IPS DF 4.7 (cell line): ENCODE results near the gene NARS2.
"Not testable (repeated sequence)": the region's sequence is repeated elsewhere in the genome, so short reads cannot be mapped to it uniquely, and the experiment has no call there.

Experiments
- DNase-seq: peaks from one replicate; pipeline ENCODE4 v3.0.0-alpha.2; 2013; ENCODE audit warnings: low spot score; ENCODE audit errors: extremely low read depth

The NARS2 gene

GRCh38 chr11:78547931-78548705 lies 26.5 kb downstream of the NARS2 start:
- DNase-seq: no peak

- no peak for DNase-seq
Observed at GRCh38 chr11:78542007-78542406, 32.7 kb downstream of the NARS2 start.

DNA sequence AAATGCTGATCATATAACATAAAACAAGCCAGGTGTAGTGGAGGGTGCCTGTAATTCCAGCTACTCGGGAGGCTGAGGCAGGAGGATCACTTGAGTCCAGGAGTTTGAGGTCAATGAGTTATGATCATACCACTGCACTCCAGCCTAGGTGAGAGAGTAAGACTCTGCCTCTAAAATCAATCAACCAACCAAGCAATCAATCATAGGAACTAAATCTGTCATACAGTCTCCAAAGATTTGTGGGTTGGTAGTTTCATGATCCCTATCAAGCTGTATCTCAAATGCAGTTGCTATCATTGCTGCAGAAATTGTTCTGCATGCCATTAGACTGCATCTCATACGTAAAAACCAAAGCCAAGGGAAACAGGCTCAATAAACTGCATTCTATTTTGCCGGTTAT lies 33.1 kb downstream of the NARS2 start:
- DNase-seq: no peak

DNA sequence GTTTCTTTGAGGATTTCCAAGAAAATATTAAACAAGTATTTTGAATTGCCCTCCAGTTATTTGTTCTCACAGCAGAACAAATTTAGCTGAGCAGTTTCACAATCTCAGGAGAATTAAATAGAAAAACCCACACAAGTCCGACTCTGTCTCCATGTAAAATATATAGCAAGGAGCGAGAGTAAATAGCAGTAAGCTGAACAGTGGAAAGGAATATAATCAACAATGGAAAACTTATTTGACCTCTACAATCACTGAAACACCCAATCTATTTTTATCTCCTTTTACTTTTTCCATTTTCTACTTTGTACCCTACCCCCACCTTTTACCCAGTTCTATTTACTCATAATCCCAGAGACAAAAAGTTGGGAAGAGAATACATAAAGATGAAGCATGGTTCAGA lies 34.4 kb downstream of the NARS2 start:
- DNase-seq: no peak

GRCh38 chr11:78539506-78539905 lies 35.2 kb downstream of the NARS2 start:
- DNase-seq: no peak

DNA sequence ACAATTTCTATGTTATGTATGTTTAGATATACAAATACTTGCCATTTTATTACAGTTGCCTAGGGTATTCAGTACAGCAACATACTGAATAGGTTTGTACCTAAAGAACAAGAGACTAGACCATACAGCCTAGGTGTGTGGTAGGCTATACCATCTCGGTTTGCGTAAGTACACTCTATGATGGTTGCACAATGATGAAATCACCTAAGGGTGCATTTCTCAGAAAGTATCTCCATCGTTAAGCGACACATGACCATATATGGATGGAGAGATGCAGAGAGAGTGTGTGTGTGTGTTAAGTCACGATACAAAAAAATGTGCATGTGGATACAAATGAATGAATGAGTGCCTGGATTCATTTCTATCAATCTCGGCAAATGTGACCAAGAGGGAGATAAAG lies 37.7 kb downstream of the NARS2 start:
- no peak for DNase-seq

DNA sequence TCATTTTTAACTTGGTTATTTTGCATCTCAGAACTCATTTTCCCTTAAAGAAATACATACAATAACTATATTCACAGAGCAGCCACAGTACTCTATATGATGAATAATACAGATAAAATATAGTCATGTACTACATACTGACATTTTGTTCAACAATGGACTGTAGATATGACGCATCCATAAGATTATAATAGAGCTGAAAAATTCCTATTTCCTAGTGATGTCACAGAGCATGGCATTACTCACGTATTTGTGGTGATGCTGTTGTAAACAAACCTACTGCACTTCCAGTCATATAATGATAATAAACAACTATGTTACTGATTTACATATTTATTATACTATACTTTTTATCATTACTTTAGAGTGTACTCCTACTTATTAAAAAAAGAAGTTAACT lies 38.7 kb downstream of the NARS2 start:
- no peak for DNase-seq

DNA sequence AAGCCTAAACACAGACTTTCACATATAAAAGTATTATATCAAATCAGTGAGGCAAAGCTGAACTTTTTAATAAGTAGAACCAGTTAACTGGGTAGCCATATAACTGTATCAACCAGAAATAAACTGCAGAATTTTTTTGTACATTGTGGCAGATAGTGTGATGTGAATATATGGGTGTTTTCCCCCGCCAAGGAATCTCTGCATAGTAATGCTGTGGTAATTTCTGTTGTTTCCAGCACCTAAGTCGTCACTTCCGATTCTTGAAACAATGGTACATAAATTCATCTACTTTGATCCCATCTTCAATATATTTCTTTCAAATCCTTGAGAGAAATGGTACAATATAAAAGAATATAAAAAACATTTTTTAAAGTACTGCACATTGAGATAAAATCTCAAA lies 39.6 kb downstream of the NARS2 start:
- DNase-seq: no peak

GRCh38 chr11:78533399-78533798 lies 41.3 kb downstream of the NARS2 start:
- no peak for DNase-seq

DNA sequence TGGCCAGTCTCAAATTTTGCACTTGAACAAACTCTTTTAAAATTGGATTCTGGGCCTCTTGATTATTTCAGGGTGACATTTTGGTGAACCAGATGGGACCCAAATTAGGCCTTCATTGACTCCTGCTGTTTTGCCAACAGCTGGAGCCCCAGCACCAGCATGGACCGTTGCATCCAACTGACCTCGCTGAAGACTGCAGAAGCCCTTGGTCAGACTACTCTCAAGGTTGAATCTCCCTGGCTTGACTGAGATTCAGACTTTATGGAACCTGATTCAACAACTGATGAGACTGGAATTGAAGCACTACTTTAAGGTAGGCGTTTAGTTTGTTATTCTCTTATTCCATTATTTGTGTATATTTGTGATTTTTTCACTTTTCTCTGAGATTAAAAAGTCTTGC lies 41.7 kb downstream of the NARS2 start:
- DNase-seq: no peak

- no peak for DNase-seq
Observed at GRCh38 chr11:78526497-78527146, 48.0 kb downstream of the NARS2 start.

DNA sequence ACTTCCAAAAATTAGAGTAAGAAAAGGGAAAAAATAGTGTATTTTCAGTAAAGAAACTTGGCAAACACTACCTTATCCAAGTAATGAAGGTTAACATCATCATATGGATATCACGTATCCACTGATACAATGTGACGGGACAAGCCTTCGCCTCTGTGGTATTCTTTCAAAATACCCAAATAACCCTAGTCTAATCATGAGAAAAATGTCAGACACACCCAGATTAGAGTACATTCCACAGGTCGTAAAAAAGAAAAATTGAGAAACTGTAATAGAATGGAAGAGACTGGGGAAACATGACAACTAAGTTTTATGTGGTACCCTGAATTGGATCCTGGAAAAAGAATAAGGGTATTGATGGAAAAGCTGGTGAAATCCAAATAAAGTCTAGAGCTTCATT lies 48.9 kb downstream of the NARS2 start:
- no peak for DNase-seq

DNA sequence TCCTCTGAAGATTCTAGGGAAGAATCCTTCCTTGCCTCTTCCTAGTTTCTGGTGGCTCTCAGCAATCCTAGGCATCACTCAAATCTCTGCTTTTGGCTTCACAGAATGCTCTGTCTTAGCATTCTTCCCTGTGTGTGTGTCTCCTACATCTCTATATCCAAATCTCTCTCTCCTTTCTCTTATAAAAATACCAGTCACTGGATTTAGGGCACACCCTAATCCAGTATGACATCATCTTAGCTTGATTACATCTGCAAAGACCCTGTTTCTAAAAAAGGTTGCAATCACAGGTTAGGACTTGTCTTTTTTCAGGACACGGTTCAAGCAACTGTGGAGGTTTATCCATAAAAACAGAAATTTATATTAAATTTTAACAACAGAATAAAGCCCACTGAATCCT lies 54.4 kb downstream of the NARS2 start:
- no peak for DNase-seq

DNA sequence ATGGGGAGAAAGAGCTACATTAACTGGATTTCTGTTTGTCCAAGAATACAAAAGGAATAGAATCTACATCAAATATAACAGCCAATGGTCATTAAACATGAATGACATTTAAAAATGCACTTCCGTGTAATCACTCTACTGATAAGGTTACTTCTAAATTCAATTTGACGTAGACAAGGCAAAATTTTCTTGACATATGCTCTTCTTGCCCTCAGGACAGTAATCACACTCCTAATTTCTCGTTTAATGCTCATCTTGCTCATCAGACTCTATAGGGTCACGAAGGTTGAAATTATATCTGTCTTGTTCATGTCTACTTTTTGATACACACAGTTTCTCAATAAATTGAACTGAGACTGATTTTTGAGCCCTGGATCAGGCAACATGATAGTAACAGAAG lies 58.4 kb downstream of the NARS2 start:
- no peak for DNase-seq

- DNase-seq: no peak
Observed at GRCh38 chr11:78514922-78515502, 59.7 kb downstream of the NARS2 start.

DNA sequence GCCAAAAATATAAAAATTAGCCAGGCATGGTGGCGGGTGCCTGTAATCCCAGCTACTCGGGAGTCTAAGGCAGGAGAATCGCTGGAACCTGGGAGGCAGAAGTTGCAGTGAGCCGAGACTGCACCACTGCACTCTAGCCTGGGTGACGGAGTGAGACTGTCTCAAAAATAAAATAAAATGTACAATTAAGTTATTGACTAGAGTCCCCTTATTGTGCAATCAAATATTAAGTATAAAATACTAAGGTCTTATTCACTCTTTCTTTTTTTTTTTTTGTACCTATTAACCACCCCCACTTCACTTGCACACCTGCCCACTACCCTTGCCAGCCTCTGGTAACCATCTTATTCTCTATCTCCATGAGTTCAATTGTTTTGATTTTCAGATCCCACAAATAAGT lies 61.6 kb downstream of the NARS2 start:
- not testable (repeated sequence) for DNase-seq

- no peak for DNase-seq
Observed at GRCh38 chr11:78510597-78510996, 64.1 kb downstream of the NARS2 start.

DNA sequence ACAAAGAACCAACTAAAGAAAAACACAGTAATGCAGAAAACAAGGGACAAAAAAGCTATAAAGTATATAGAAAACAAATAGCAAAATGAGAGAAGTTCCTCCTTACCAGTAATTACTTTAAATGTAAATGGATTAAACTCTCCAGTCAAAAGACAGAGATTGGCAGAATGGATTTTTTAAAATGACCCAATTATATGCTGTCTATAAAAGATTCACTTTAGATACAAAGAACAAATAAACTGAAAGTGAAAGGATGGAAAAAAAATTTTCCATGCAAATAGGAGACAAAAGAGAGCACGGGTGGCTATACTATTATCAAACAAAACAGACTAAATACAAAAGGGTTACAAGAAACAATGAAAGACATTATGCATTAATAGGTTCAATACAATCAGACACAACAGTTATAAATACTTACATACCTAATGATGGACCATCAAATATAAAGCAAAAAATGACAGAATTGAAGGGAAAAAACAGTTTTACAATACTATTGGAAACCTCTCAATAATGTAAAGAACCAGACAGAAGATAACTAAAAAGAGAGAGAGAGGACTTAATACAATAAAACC lies 64.6 kb downstream of the NARS2 start:
- no peak for DNase-seq

DNA sequence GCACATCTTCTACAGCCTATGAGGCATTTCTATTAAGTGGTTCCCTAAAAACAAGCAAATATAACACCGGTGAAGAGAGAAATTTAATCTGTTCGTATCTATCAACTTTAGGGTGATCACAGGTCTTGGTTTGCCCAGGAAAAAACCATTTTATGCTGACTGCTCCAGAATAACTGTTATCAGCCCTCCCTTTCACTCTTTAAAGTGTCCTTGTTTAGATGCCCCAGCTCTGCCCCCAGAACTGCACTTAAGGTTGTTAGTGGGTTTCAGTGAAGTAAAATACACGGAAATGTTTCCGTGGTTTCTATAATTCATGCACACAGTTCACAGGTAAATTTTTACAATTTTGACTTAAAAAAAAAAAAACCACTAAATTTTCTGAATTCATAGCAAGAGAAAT lies 70.0 kb downstream of the NARS2 start:
- no peak for DNase-seq

GRCh38 chr11:78504181-78504580 lies 70.5 kb downstream of the NARS2 start:
- no peak for DNase-seq

- DNase-seq: no peak
Observed at GRCh38 chr11:78499971-78500370, 74.7 kb downstream of the NARS2 start.

DNA sequence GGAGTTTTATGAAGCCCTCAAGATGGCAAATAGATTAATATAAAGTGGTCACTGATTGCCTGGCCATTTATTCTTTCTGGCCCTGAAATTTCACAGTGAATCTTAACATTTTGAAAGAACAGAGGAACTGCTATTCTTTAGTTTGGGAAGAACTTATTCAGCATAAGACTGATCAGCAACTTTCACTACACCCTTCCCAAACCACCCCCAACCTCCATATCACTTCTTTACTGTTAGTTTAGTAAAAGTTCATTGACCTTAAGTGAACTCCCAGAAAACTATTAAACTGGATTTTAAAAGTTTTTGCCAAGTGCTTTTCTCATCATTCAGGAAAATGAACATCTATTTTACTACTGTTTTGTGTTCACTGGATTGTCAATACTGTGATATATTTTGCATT lies 77.4 kb downstream of the NARS2 start:
- no peak for DNase-seq
